ENCODE measurements around the gene PGC. TPM values are rescaled to one million over a fixed set of nuclear protein-coding genes. Genes with fewer than 3 reads are reported as not detected.

Gene PGC
- polyA plus RNA-seq, result 10 to 100 TPM in 3 of 4 donors, under 1 TPM in 1; 0.03 to 51.3 (median 13.0) TPM
- long read RNA-seq, donor 1, result 0 reads
- long read RNA-seq, donor 2, result 0 reads
- long read RNA-seq, donor 3, result 0 reads
- long read RNA-seq, donor 4, result 0 reads
- long read RNA-seq, donor 5, result 0 reads
- long read RNA-seq, donor 6, partial matches to known transcripts, result 0 of 1 reads
- long read RNA-seq, donor 6, other reads (novel, unspliced or antisense), result 0 of 1 reads
- long read RNA-seq, donor 7, result 0 reads
- long read RNA-seq, donor 8, result 0 reads
- long read RNA-seq, donor 9, result 0 reads
- long read RNA-seq, donor 10, transcript PGC-202 (9 exons, 1,371 nt), result major isoform, 11 of 11 reads
- long read RNA-seq, donor 10, partial matches to known transcripts, result 0 of 11 reads
- long read RNA-seq, donor 10, other reads (novel, unspliced or antisense), result 0 of 11 reads

DNA sequence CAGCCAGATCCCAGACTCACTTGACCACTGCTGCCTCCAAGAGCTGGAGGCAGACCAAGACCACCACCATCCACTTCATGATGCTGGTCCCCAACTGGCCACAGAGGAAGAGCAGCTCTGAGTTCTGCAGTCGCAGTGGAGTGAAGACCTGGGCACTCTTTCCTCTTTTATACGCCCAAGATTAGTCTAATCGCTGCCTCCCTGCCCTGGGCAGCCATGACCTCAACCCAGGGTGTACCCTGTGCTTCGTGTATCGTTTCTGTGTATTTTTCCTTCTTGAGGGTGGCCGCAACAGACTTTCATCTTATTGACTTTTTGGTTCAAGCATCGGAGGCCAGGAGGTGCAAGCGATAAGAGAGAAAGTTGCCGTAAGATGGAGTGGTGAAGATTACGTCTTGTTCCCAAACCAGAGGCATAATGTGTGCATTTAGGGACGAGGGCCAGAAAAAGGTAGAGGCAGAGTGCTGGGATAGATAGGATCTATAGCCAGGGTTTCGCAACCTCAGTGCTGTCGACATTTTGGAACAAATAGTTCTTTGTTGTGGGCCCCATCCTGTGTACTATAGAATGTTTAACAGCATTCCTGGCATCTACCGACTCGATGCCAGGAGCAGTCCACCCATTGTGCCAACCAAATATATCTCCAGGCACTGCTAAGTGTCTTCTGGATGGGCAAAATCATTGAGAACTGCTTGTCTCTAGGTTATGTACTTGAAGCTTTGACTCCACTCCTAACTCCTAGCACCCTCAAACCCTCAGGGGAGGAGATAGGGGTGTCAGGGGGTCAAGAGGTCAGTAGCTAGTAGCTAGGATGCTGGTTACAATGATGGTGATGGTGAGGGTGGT, at the start of gene PGC:
TSS of gene PGC (minus strand) at position 142 of the 846 bp plus-strand sequence. CDS start at position 79, 63 bp downstream.
- H3K4me1 ChIP-seq (ENCODE audit: control insufficient read depth in 3 of 3, insufficient read depth in 2 of 3, low read depth in 1 of 3, low read length in 2 of 3), result no peaks in the 10 kb centered on the region
- H3K27ac ChIP-seq (ENCODE audit: low read depth in 1 of 3, low read length in 2 of 3), result no peak within 1 kb of the TSS
- 72 to 78% (median 74%) methylated on average over 15 of the region's 15 CpGs for WGBS, 3 donors
- no peaks in the 10 kb centered on the region for H3K9me3 ChIP-seq (ENCODE audit: control insufficient read depth in 2 of 2, insufficient read depth in 1 of 2, low read depth in 1 of 2, low read length in 1 of 2)
- DNase-seq, result no peak
- no peaks in the 10 kb centered on the region for H3K27me3 ChIP-seq (ENCODE audit: control insufficient read depth in 3 of 3, insufficient read depth in 3 of 3, low read length in 3 of 3)
- H3K4me3 ChIP-seq (ENCODE audit: low read depth in 1 of 3, low read length in 3 of 3), result no peak within 1 kb of the TSS
- no peaks in the 10 kb centered on the region for H3K36me3 ChIP-seq (ENCODE audit: control insufficient read depth in 3 of 3, insufficient read depth in 2 of 3, low read depth in 1 of 3, low read length in 3 of 3)
- FAIRE-seq, result no peak

DNA sequence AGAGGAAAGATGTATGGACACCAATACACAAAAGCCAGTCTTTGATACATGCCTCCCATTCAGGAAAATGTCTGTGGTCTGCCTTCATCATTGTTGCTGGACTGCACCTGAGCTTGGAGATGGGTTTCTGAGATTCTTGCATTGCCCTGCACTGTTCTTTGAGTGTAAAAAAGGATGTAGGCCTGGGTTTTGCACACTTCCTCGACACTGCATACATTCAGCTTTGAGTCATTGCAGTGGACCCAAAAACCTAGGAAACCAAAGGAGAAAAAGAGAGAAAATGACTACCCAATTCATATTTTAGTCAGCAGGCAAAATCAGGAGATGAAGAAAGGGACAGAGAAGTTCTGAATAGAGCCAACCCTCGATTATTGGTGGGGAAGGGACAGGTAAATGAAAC, 49.3 kb upstream of the PGC start:
- WGBS, 3 donors, result 64 to 90% (median 88%) methylated on average over 2 of the region's 2 CpGs

DNA sequence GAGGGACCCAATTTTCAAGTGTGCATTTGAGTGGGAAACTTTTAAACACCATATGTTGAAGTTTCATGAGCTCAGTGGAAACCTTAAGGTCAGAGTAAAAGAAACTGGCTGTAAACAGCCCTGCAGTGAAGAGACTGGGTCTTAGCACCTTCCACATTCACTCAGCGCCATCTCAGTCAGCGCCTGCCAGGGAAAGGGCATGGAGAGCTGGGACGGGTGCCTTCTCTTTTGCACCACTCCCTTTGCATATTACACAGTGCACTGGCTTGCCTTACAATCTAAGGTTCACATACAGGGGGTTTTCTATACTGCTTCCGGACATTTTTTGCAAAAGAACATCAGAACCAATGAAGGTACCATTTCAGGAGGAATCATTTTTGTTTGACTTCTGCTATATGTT, 44.8 kb upstream of the PGC start:
- H3K27ac ChIP-seq (ENCODE audit: low read depth in 1 of 3, low read length in 2 of 3), result no peak overlapping the region
- no peaks in the 10 kb centered on the region for H3K4me1 ChIP-seq (ENCODE audit: control insufficient read depth in 3 of 3, insufficient read depth in 2 of 3, low read depth in 1 of 3, low read length in 2 of 3)
- H3K4me3 ChIP-seq (ENCODE audit: low read depth in 1 of 3, low read length in 3 of 3), result no peak overlapping the region
- FAIRE-seq, result no peak
- DNase-seq, result no peak
- WGBS, 3 donors, result 79 to 84% (median 83%) methylated on average over 4 of the region's 4 CpGs
- H3K36me3 ChIP-seq (ENCODE audit: control insufficient read depth in 3 of 3, insufficient read depth in 2 of 3, low read depth in 1 of 3, low read length in 3 of 3), result peaks cover 0 to 14% (median 0%) of the 10 kb centered on the region in 3 donors
- no peaks in the 10 kb centered on the region for H3K9me3 ChIP-seq (ENCODE audit: control insufficient read depth in 2 of 2, insufficient read depth in 1 of 2, low read depth in 1 of 2, low read length in 1 of 2)
- no peaks in the 10 kb centered on the region for H3K27me3 ChIP-seq (ENCODE audit: control insufficient read depth in 3 of 3, insufficient read depth in 3 of 3, low read length in 3 of 3)

More for the DNA sequence above, 49.3 kb upstream of the PGC start:
- no peak for DNase-seq
- no peak for FAIRE-seq
- H3K27me3 ChIP-seq (ENCODE audit: control insufficient read depth in 3 of 3, insufficient read depth in 3 of 3, low read length in 3 of 3), result no peaks in the 10 kb centered on the region
- H3K4me3 ChIP-seq (ENCODE audit: low read depth in 1 of 3, low read length in 3 of 3), result no peak overlapping the region
- H3K4me1 ChIP-seq (ENCODE audit: control insufficient read depth in 3 of 3, insufficient read depth in 2 of 3, low read depth in 1 of 3, low read length in 2 of 3), result no peaks in the 10 kb centered on the region
- no peaks in the 10 kb centered on the region for H3K9me3 ChIP-seq (ENCODE audit: control insufficient read depth in 2 of 2, insufficient read depth in 1 of 2, low read depth in 1 of 2, low read length in 1 of 2)
- H3K36me3 ChIP-seq (ENCODE audit: control insufficient read depth in 3 of 3, insufficient read depth in 2 of 3, low read depth in 1 of 3, low read length in 3 of 3), result peaks cover 0 to 21% (median 2%) of the 10 kb centered on the region in 3 donors
- no peak overlapping the region for H3K27ac ChIP-seq (ENCODE audit: low read depth in 1 of 3, low read length in 2 of 3)

DNA sequence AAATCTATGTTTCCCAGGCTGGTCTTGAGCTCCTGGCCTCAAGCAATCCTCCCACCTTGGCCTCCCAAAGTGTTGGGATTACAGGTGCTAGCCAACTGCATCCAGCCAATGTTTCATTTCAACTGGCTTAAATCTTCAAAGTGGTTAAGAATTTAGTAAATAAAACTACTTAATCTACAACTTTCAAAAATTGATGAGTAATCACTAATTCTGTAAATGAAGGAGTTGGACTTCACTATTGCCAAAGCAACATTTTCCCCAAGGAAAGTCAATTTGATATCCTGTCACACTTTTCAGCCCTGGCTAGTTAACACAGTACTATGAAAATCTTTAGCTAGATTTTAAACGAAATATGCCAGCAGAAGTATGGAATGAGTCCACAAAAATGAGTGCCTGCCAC, 44.1 kb upstream of the PGC start:
- 69 to 73% (median 69%) methylated on average over 1 of the region's 1 CpG for WGBS, 3 donors
- Histone ChIP-seq H3K4me1 (ENCODE audit: control insufficient read depth in 3 of 3, insufficient read depth in 2 of 3, low read depth in 1 of 3, low read length in 2 of 3) (no peaks in the 10 kb centered on the region), H3K36me3 (ENCODE audit: control insufficient read depth in 3 of 3, insufficient read depth in 2 of 3, low read depth in 1 of 3, low read length in 3 of 3) (peaks cover 0 to 14% (median 0%) of the 10 kb centered on the region in 3 donors), H3K27ac (ENCODE audit: low read depth in 1 of 3, low read length in 2 of 3) (no peak overlapping the region), H3K4me3 (ENCODE audit: low read depth in 1 of 3, low read length in 3 of 3) (no peak overlapping the region), H3K9me3 (ENCODE audit: control insufficient read depth in 2 of 2, insufficient read depth in 1 of 2, low read depth in 1 of 2, low read length in 1 of 2) (no peaks in the 10 kb centered on the region), H3K27me3 (ENCODE audit: control insufficient read depth in 3 of 3, insufficient read depth in 3 of 3, low read length in 3 of 3) (no peaks in the 10 kb centered on the region)
- DNase-seq, result no peak
- FAIRE-seq, result no peak

DNA sequence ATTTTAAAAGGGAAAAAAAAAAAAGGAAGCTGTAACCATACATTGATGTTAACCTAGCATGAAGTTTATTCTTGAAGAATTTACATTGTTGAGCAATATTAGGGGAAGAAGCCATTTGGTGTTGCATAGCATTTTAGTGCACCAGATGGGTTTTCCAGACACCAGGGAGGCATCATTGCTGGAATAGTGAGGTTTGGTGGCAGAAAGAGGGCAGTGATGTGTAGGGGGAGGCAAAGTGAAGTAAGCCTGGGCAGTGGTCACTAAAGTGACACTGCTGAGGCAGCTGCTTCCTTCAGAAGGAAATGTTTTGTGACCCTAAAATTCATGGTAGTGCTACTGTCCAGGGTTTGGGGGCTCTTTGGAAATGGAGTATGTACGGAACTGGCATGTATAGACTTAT, 42.8 kb upstream of the PGC start:
- no peak for FAIRE-seq
- no peak overlapping the region for H3K27ac ChIP-seq (ENCODE audit: low read depth in 1 of 3, low read length in 2 of 3)
- peaks cover 0 to 10% (median 3%) of the 10 kb centered on the region in 3 donors for H3K4me1 ChIP-seq (ENCODE audit: control insufficient read depth in 3 of 3, insufficient read depth in 2 of 3, low read depth in 1 of 3, low read length in 2 of 3)
- no peaks in the 10 kb centered on the region for H3K27me3 ChIP-seq (ENCODE audit: control insufficient read depth in 3 of 3, insufficient read depth in 3 of 3, low read length in 3 of 3)
- no peak for DNase-seq
- no peak overlapping the region for H3K4me3 ChIP-seq (ENCODE audit: low read depth in 1 of 3, low read length in 3 of 3)
- H3K9me3 ChIP-seq (ENCODE audit: control insufficient read depth in 2 of 2, insufficient read depth in 1 of 2, low read depth in 1 of 2, low read length in 1 of 2), result no peaks in the 10 kb centered on the region
- peaks cover 0 to 13% (median 0%) of the 10 kb centered on the region in 3 donors for H3K36me3 ChIP-seq (ENCODE audit: control insufficient read depth in 3 of 3, insufficient read depth in 2 of 3, low read depth in 1 of 3, low read length in 3 of 3)
- WGBS, 3 donors, result 88 to 100% (median 98%) methylated on average over 1 of the region's 1 CpG

DNA sequence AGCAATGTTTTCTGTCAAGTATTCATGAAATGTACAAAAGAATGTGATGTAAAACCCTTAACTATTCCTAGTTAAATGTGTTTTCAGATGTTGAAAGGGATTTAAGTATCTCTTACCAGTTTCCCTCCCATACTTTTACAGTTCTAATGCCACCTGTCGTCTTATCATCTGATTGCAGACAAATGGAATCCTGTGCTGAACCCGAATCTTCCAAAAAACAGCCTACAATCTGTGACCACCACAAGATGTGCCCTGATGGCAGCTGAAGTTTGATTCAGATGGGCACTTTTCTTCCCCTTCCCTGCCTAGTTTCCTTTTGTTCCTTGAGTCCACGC, 42.2 kb upstream of the PGC start:
- 63 to 78% (median 67%) methylated on average over 3 of the region's 3 CpGs for WGBS, 3 donors
- no peak for FAIRE-seq
- DNase-seq, result no peak
- no peaks in the 10 kb centered on the region for H3K9me3 ChIP-seq (ENCODE audit: control insufficient read depth in 2 of 2, insufficient read depth in 1 of 2, low read depth in 1 of 2, low read length in 1 of 2)
- H3K4me3 ChIP-seq (ENCODE audit: low read depth in 1 of 3, low read length in 3 of 3), result no peak overlapping the region
- H3K4me1 ChIP-seq (ENCODE audit: control insufficient read depth in 3 of 3, insufficient read depth in 2 of 3, low read depth in 1 of 3, low read length in 2 of 3), result peaks cover 0 to 14% (median 3%) of the 10 kb centered on the region in 3 donors
- H3K27ac ChIP-seq (ENCODE audit: low read depth in 1 of 3, low read length in 2 of 3), result no peak overlapping the region
- no peaks in the 10 kb centered on the region for H3K27me3 ChIP-seq (ENCODE audit: control insufficient read depth in 3 of 3, insufficient read depth in 3 of 3, low read length in 3 of 3)
- peaks cover 0 to 15% (median 0%) of the 10 kb centered on the region in 3 donors for H3K36me3 ChIP-seq (ENCODE audit: control insufficient read depth in 3 of 3, insufficient read depth in 2 of 3, low read depth in 1 of 3, low read length in 3 of 3)

DNA sequence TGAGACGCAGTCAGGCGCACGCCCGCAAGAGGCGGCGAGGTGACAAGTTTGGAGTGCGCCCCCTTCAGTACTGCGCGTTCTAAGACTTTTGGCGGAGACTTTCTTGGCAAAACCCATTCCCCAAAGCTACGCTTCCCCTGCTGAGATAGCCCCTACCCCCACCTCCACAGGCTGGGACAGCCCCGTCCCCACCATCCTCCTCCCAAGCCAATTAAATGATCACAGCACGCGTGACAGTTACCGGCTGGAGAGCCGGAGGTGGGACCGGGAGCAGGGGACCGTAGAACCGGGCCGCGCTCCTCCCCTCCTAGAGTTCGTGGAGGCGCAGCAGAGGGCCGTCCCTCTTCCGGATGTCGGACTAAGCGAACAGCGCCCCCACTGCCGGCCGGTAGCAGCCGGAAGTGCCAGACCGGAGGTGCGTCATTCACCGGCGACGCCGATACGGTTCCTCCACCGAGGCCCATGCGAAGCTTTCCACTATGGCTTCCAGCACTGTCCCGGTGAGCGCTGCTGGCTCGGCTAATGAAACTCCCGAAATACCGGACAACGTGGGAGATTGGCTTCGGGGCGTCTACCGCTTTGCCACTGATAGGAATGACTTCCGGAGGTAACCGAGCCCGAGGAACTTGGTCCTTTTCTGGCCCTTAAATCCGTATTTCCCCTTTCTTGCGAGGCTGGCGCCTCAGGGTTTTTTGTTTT, 40.2 kb upstream of the PGC start, which contains the start of gene TOMM6:
TSS of gene TOMM6 (plus strand) at position 476 of the 699 bp plus-strand sequence. CDS start at position 480, 4 bp downstream.
- no peaks in the 10 kb centered on the region for H3K27me3 ChIP-seq (ENCODE audit: control insufficient read depth in 3 of 3, insufficient read depth in 3 of 3, low read length in 3 of 3)
- 0 to 1% (median 0%) methylated on average over 53 to 55 of the region's 55 CpGs for WGBS, 3 donors
- FAIRE-seq, result no peak

More for the DNA sequence above, 40.2 kb upstream of the PGC start, which contains the start of gene TOMM6:
- peaks cover 0 to 17% (median 0%) of the 10 kb centered on the region in 3 donors for H3K36me3 ChIP-seq (ENCODE audit: control insufficient read depth in 3 of 3, insufficient read depth in 2 of 3, low read depth in 1 of 3, low read length in 3 of 3)
- H3K27ac ChIP-seq (ENCODE audit: low read depth in 1 of 3, low read length in 2 of 3), result peak within 1 kb of the TSS; percentile 84 to 97 (median 95)
- H3K4me1 ChIP-seq (ENCODE audit: control insufficient read depth in 3 of 3, insufficient read depth in 2 of 3, low read depth in 1 of 3, low read length in 2 of 3), result peaks cover 0 to 19% (median 3%) of the 10 kb centered on the region in 3 donors
- H3K4me3 ChIP-seq (ENCODE audit: low read depth in 1 of 3, low read length in 3 of 3), result peak within 1 kb of the TSS; percentile 59 to 89 (median 75)
- no peaks in the 10 kb centered on the region for H3K9me3 ChIP-seq (ENCODE audit: control insufficient read depth in 2 of 2, insufficient read depth in 1 of 2, low read depth in 1 of 2, low read length in 1 of 2)
- peak; percentile 93 to 98 for DNase-seq

Data from small intestine (tissue), 16 donors.